GM12878 (cell line): Measurements from ENCODE around the gene SUPT4H1. TPM values are rescaled to one million over a fixed set of nuclear protein-coding genes. Genes with fewer than 3 reads are reported as not detected.
A peak's percentile ranks its signal among the peaks of the same experiment; 100 is the strongest.

ENCODE experiments used
- HCFC1 ChIP-seq: fragments of 150-350 bp; IDR thresholded peaks from 2 replicates; pipeline ENCODE4 v1.6.1; 2014; ENCODE audit warnings: low read length
- polyA plus RNA-seq, 11 experiments: library from polyadenylated mRNA; depleted of rRNA in 4 of 11; unstranded in 6 of 11; stranded (reverse) in 5 of 11; fragments of >200 nt; fragmentation: Nextera tagmentation in 4 of 11; fragmentation: Illumina TruSeq in 1 of 11; extraction: Ambion mirVana in 4 of 11; extraction: Trizol in 1 of 11; gene quantifications; 1 replicate in 1 of 11; 2 replicates in 10 of 11; pipeline versions ENCODE4 v1.2.1 to v1.2.3, GENCODE V29; 2011 to 2016; ENCODE audit warnings: inconsistent platforms in 2 of 11, missing spikeins in 2 of 11, low read depth in 1 of 11
- total RNA-seq, 4 experiments: library from RNA; depleted of rRNA in 3 of 4; stranded (reverse); fragments of >200 nt in 3 of 4; fragmentation: Illumina TruSeq in 1 of 4; extraction: Trizol in 1 of 4; gene quantifications; 2 replicates each; pipeline versions ENCODE4 v1.2.1 to v1.2.3, GENCODE V29; 2013 to 2021
- TF ChIP-seq, protein P1 (sequence below): IDR thresholded peaks from 2 replicates; pipeline ENCODE4 v1.6.1; 2012; ENCODE audit warnings: improper control_type of control experiment, low read depth, low read length; ENCODE audit not compliant: insufficient replicate concordance
- TF ChIP-seq, protein P2 (sequence below): fragments of 450-650 bp; IDR thresholded peaks from 2 replicates; pipeline ENCODE4 v1.6.1; 2016; ENCODE audit warnings: mild to moderate bottlenecking, moderate library complexity, borderline replicate concordance
- TF ChIP-seq, protein P3 (sequence below): fragments of 450-650 bp; IDR thresholded peaks from 2 replicates; pipeline ENCODE4 v1.6.1; 2017; ENCODE audit warnings: mild to moderate bottlenecking, moderate library complexity

Gene SUPT4H1
- total and polyA plus RNA-seq, 10 of the 15 experiments (the other 5 are each of a cell fraction or from before 2014, with no cell fraction given): 83.8 to 293 (median 128) TPM

DNA sequence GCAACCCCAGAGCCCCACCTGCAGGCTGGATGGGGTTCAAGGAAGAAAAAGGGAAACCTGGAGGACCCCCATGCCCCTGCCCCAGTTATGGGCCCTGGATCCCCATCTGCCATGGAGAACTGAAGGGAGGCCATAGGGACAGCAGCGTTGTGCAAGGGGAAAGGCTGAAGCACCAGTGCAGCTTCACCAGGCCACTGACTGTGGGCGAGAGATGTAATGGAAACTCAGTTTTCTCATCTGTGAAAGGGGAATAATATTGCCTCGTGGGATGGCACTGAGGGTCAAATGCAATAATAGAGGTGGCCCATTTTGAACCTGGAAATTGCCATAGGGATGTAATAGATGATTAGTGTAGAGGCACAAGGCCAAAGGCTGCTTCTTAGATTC lies 13.6 kb downstream of the SUPT4H1 start (continued):
- TF ChIP-seq, protein P1, sequence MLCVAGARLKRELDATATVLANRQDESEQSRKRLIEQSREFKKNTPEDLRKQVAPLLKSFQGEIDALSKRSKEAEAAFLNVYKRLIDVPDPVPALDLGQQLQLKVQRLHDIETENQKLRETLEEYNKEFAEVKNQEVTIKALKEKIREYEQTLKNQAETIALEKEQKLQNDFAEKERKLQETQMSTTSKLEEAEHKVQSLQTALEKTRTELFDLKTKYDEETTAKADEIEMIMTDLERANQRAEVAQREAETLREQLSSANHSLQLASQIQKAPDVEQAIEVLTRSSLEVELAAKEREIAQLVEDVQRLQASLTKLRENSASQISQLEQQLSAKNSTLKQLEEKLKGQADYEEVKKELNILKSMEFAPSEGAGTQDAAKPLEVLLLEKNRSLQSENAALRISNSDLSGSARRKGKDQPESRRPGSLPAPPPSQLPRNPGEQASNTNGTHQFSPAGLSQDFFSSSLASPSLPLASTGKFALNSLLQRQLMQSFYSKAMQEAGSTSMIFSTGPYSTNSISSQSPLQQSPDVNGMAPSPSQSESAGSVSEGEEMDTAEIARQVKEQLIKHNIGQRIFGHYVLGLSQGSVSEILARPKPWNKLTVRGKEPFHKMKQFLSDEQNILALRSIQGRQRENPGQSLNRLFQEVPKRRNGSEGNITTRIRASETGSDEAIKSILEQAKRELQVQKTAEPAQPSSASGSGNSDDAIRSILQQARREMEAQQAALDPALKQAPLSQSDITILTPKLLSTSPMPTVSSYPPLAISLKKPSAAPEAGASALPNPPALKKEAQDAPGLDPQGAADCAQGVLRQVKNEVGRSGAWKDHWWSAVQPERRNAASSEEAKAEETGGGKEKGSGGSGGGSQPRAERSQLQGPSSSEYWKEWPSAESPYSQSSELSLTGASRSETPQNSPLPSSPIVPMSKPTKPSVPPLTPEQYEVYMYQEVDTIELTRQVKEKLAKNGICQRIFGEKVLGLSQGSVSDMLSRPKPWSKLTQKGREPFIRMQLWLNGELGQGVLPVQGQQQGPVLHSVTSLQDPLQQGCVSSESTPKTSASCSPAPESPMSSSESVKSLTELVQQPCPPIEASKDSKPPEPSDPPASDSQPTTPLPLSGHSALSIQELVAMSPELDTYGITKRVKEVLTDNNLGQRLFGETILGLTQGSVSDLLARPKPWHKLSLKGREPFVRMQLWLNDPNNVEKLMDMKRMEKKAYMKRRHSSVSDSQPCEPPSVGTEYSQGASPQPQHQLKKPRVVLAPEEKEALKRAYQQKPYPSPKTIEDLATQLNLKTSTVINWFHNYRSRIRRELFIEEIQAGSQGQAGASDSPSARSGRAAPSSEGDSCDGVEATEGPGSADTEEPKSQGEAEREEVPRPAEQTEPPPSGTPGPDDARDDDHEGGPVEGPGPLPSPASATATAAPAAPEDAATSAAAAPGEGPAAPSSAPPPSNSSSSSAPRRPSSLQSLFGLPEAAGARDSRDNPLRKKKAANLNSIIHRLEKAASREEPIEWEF: no peak
- 0 out of 2 replicates have a peak, but pooled peaks have one; percentile 2 for TF ChIP-seq HCFC1
- TF ChIP-seq, protein P2, sequence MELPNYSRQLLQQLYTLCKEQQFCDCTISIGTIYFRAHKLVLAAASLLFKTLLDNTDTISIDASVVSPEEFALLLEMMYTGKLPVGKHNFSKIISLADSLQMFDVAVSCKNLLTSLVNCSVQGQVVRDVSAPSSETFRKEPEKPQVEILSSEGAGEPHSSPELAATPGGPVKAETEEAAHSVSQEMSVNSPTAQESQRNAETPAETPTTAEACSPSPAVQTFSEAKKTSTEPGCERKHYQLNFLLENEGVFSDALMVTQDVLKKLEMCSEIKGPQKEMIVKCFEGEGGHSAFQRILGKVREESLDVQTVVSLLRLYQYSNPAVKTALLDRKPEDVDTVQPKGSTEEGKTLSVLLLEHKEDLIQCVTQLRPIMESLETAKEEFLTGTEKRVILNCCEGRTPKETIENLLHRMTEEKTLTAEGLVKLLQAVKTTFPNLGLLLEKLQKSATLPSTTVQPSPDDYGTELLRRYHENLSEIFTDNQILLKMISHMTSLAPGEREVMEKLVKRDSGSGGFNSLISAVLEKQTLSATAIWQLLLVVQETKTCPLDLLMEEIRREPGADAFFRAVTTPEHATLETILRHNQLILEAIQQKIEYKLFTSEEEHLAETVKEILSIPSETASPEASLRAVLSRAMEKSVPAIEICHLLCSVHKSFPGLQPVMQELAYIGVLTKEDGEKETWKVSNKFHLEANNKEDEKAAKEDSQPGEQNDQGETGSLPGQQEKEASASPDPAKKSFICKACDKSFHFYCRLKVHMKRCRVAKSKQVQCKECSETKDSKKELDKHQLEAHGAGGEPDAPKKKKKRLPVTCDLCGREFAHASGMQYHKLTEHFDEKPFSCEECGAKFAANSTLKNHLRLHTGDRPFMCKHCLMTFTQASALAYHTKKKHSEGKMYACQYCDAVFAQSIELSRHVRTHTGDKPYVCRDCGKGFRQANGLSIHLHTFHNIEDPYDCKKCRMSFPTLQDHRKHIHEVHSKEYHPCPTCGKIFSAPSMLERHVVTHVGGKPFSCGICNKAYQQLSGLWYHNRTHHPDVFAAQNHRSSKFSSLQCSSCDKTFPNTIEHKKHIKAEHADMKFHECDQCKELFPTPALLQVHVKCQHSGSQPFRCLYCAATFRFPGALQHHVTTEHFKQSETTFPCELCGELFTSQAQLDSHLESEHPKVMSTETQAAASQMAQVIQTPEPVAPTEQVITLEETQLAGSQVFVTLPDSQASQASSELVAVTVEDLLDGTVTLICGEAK: no peak
- TF ChIP-seq, protein P3, sequence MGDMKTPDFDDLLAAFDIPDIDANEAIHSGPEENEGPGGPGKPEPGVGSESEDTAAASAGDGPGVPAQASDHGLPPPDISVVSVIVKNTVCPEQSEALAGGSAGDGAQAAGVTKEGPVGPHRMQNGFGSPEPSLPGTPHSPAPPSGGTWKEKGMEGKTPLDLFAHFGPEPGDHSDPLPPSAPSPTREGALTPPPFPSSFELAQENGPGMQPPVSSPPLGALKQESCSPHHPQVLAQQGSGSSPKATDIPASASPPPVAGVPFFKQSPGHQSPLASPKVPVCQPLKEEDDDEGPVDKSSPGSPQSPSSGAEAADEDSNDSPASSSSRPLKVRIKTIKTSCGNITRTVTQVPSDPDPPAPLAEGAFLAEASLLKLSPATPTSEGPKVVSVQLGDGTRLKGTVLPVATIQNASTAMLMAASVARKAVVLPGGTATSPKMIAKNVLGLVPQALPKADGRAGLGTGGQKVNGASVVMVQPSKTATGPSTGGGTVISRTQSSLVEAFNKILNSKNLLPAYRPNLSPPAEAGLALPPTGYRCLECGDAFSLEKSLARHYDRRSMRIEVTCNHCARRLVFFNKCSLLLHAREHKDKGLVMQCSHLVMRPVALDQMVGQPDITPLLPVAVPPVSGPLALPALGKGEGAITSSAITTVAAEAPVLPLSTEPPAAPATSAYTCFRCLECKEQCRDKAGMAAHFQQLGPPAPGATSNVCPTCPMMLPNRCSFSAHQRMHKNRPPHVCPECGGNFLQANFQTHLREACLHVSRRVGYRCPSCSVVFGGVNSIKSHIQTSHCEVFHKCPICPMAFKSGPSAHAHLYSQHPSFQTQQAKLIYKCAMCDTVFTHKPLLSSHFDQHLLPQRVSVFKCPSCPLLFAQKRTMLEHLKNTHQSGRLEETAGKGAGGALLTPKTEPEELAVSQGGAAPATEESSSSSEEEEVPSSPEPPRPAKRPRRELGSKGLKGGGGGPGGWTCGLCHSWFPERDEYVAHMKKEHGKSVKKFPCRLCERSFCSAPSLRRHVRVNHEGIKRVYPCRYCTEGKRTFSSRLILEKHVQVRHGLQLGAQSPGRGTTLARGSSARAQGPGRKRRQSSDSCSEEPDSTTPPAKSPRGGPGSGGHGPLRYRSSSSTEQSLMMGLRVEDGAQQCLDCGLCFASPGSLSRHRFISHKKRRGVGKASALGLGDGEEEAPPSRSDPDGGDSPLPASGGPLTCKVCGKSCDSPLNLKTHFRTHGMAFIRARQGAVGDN: no peak; the same call in 1 of the 2 replicates
- TF ChIP-seq, all 136 proteins: peak for 20
